Tibial nerve (tissue), 4 donors: Measurements from ENCODE around the gene USP17L20.
"Not testable (repeated sequence)": the region's sequence is repeated elsewhere in the genome, so short reads cannot be mapped to it uniquely, and the experiment has no call there.

Experiments used
- EP300 ChIP-seq, 2 donors: sonication (generic); formaldehyde crosslinking; IDR thresholded peaks; one replicate each; pipeline ENCODE4 v1.6.1; 2017; ENCODE audit warnings: antibody characterized with exemption in 2 of 2, mild to moderate bottlenecking in 1 of 2
- POLR2A ChIP-seq, 2 donors: fragments of 450-650 bp; IDR thresholded peaks; one replicate each; pipeline ENCODE4 v1.6.1; 2017; ENCODE audit warnings: antibody characterized with exemption in 2 of 2, mild to moderate bottlenecking in 2 of 2, moderate library complexity in 2 of 2
- TF ChIP-seq, protein P1 (sequence below), 5 experiments: fragments of 200-600 bp in 3 of 5; fragments of 450-650 bp in 2 of 5; sonication (generic) in 3 of 5; IDR thresholded peaks; one replicate each; pipeline ENCODE4 v1.5.1; 2016 to 2019; ENCODE audit warnings: antibody characterized with exemption in 5 of 5, mild to moderate bottlenecking in 3 of 5, moderate library complexity in 2 of 5

DNA sequence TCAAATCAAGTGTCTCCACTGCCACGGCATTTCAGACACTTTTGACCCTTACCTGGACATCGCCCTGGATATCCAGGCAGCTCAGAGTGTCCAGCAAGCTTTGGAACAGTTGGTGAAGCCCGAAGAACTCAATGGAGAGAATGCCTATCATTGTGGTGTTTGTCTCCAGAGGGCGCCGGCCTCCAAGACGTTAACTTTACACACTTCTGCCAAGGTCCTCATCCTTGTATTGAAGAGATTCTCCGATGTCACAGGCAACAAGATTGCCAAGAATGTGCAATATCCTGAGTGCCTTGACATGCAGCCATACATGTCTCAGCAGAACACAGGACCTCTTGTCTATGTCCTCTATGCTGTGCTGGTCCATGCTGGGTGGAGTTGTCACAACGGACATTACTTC lies 27.7 kb upstream of the USP17L20 start:
- not testable (repeated sequence) for TF ChIP-seq POLR2A, EP300 (IDR thresholded peaks at IDR 0.05)
- TF ChIP-seq, protein P1, sequence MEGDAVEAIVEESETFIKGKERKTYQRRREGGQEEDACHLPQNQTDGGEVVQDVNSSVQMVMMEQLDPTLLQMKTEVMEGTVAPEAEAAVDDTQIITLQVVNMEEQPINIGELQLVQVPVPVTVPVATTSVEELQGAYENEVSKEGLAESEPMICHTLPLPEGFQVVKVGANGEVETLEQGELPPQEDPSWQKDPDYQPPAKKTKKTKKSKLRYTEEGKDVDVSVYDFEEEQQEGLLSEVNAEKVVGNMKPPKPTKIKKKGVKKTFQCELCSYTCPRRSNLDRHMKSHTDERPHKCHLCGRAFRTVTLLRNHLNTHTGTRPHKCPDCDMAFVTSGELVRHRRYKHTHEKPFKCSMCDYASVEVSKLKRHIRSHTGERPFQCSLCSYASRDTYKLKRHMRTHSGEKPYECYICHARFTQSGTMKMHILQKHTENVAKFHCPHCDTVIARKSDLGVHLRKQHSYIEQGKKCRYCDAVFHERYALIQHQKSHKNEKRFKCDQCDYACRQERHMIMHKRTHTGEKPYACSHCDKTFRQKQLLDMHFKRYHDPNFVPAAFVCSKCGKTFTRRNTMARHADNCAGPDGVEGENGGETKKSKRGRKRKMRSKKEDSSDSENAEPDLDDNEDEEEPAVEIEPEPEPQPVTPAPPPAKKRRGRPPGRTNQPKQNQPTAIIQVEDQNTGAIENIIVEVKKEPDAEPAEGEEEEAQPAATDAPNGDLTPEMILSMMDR (IDR thresholded peaks at IDR 0.05), result not testable (repeated sequence)
